NCI-H345 treated with DMSO at 0.1 percent for 48 hours (cell line): Measurements from ENCODE around the gene PABPC1L2B.
"Not testable (repeated sequence)": the region's sequence is repeated elsewhere in the genome, so short reads cannot be mapped to it uniquely, and the experiment has no call there.

ENCODE experiments used
- DNase-seq: peaks from one replicate; lab custom pipeline; 2025; ENCODE audit not compliant: unreplicated experiment; lab: John Stamatoyannopoulos, UW

Gene PABPC1L2B

GRCh38 chrX:73002733-73003132, at the start of gene PABPC1L2B:
Gene PABPC1L2B (plus strand): TSS chrX:73002939. CDS start chrX:73003643, 704 bp downstream.
- not testable (repeated sequence) for DNase-seq

- DNase-seq, result not testable (repeated sequence)
Measured at GRCh38 chrX:72959971-72960370, 42.8 kb upstream of the PABPC1L2B start.

DNA sequence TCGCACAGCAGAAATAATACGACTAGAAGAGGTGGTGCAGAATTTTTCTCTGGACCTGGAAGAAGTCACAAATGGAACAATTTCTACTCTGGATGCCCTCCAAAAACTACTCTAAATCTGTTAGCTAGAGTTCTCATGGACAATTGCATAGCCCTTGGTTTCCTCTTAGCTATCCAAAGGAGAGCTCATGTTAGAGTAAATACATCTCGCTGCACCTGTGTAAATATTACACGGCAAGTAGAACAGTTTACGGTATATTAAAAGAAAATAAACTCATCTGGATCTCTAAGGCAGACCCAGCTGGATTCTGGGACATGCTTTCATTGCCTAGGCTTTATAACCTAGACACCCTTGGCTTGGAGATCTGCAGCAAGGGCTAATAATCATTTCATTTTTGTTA, 30.9 kb upstream of the PABPC1L2B start:
- not testable (repeated sequence) for DNase-seq

- DNase-seq, result not testable (repeated sequence)
Measured at GRCh38 chrX:72974885-72975284, 27.9 kb upstream of the PABPC1L2B start.

GRCh38 chrX:72980894-72981469, 21.8 kb upstream of the PABPC1L2B start:
- DNase-seq, result not testable (repeated sequence)

- DNase-seq, result not testable (repeated sequence)
Measured at GRCh38 chrX:73004032-73004431, 1.3 kb downstream of the PABPC1L2B start.

- DNase-seq, result no peak
Measured at GRCh38 chrX:73021361-73022092, 18.8 kb downstream of the PABPC1L2B start.

DNA sequence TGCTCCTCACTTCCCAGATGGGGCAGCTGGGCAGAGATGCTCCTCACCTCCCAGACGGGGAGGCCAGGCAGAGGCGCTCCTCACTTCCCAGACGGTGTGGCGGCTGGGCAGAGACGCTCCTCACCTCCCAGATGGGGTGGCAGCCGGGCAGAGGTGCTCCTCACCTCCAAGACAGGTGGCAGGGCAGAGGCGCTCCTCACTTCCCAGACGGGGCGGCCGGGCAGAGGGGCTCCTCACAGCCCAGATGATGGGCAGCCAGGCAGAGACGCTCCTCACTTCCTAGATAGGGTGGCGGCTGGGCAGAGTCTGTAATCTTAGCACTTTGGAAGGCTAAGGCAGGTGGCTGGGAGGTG, 19.3 kb downstream of the PABPC1L2B start:
- DNase-seq, result not testable (repeated sequence)

GRCh38 chrX:73028876-73029275, 26.1 kb downstream of the PABPC1L2B start:
- no peak for DNase-seq
